Neural progenitor cell (in vitro differentiated cells): ENCODE data around the gene ADRA2C. TPM values are rescaled to one million over a fixed set of nuclear protein-coding genes. Genes with fewer than 3 reads are reported as not detected.

Source experiments
- DNase-seq: peaks from one replicate; pipeline ENCODE4 v3.0.0-alpha.2; 2016; ENCODE audit warnings: low spot score
- H2AFZ ChIP-seq: fragments of 200-600 bp; sonication (generic); replicated peaks from 2 replicates; pipeline ENCODE4 v1.6.1; 2016; ENCODE audit warnings: antibody characterized with exemption
- H3F3A ChIP-seq: fragments of 200-600 bp; sonication (generic); 2 replicates; pipeline ENCODE4 v1.6.1; 2016; ENCODE audit warnings: antibody characterized with exemption, low read depth
- H3K27ac ChIP-seq: fragments of 200-600 bp; sonication (generic); 2 replicates; pipeline ENCODE4 v1.5.1; 2016; ENCODE audit warnings: mild to moderate bottlenecking
- H3K27me3 ChIP-seq: fragments of 200-600 bp; sonication (generic); 2 replicates; pipeline ENCODE4 v1.6.1; 2016; ENCODE audit warnings: mild to moderate bottlenecking, moderate library complexity
- H3K36me3 ChIP-seq: fragments of 200-600 bp; sonication (generic); 2 replicates; pipeline ENCODE4 v1.5.1; 2016
- H3K4me1 ChIP-seq: fragments of 200-600 bp; sonication (generic); 2 replicates; pipeline ENCODE4 v1.6.1; 2016; ENCODE audit warnings: mixed run types
- H3K4me2 ChIP-seq: fragments of 200-600 bp; sonication (generic); 2 replicates; pipeline ENCODE4 v1.6.1; 2016
- H3K4me3 ChIP-seq: fragments of 200-600 bp; sonication (generic); 2 replicates; pipeline ENCODE4 v1.5.1; 2016
- H3K79me2 ChIP-seq: fragments of 200-600 bp; sonication (generic); 2 replicates; pipeline ENCODE4 v1.6.1; 2016; ENCODE audit warnings: low read depth
- H3K9ac ChIP-seq: fragments of 200-600 bp; sonication (generic); 2 replicates; pipeline ENCODE4 v1.6.1; 2016
- H3K9me3 ChIP-seq: fragments of 200-600 bp; sonication (generic); 2 replicates; pipeline ENCODE4 v1.5.1; 2016; ENCODE audit warnings: low read depth
- H4K20me1 ChIP-seq: fragments of 200-600 bp; sonication (generic); 2 replicates; pipeline ENCODE4 v1.6.1; 2016; ENCODE audit warnings: low read depth
- H3K27ac Mint-ChIP-seq: 3 replicates; pipeline ENCODE4 v1.8.0; 2021; ENCODE audit warnings: mixed read lengths
- H3K27me3 Mint-ChIP-seq: 2 replicates; pipeline ENCODE4 v1.8.0; 2022; ENCODE audit warnings: low read depth, mild to moderate bottlenecking, inconsistent platforms, moderate library complexity, mixed read lengths; ENCODE audit not compliant: insufficient read depth
- H3K36me3 Mint-ChIP-seq: 3 replicates; pipeline ENCODE4 v1.8.0; 2021; ENCODE audit warnings: mixed read lengths
- H3K4me1 Mint-ChIP-seq: 3 replicates; pipeline ENCODE4 v1.8.0; 2021; ENCODE audit warnings: mixed read lengths
- H3K4me3 Mint-ChIP-seq: 3 replicates; pipeline ENCODE4 v1.8.0; 2021; ENCODE audit warnings: mild to moderate bottlenecking, moderate library complexity, mixed read lengths
- H3K9me3 Mint-ChIP-seq: 3 replicates; pipeline ENCODE4 v1.8.0; 2020; ENCODE audit warnings: mixed read lengths
- CTCF ChIP-seq: fragments of 200-600 bp; sonication (generic); IDR thresholded peaks from 2 replicates; pipeline ENCODE4 v1.5.1; 2017; ENCODE audit warnings: antibody characterized with exemption, mild to moderate bottlenecking
- EZH2 ChIP-seq: fragments of 200-600 bp; sonication (generic); IDR thresholded peaks from 2 replicates; pipeline ENCODE4 v1.6.1; 2017; ENCODE audit warnings: antibody characterized with exemption, mild to moderate bottlenecking, moderate library complexity
- EZH2phosphoT487 ChIP-seq: fragments of 200-600 bp; sonication (generic); IDR thresholded peaks from 2 replicates; pipeline ENCODE4 v1.6.1; 2017; ENCODE audit warnings: antibody characterized with exemption
- total RNA-seq: library from RNA; depleted of rRNA; stranded (reverse); fragments of >200 nt; gene quantifications from 2 replicates; pipeline ENCODE4 v1.2.3, GENCODE V29; 2015; ENCODE audit warnings: low replicate concordance

The ADRA2C gene
- total RNA-seq, 1 donor from 2014 or later, result 2.5 TPM

- Histone ChIP-seq H3K36me3 (no peaks in the 10 kb centered on the region), H3K27ac (no peak overlapping the region), H3K27me3 (no peaks in the 10 kb centered on the region), H2AFZ (no peak overlapping the region), H3K9ac (no peak overlapping the region), H3F3A (no peaks in the 10 kb centered on the region), H3K4me2 (no peak overlapping the region), H3K4me1 (no peaks in the 10 kb centered on the region), H3K79me2 (no peaks in the 10 kb centered on the region), H4K20me1 (peaks cover 9% of the 10 kb centered on the region), H3K9me3 (peaks cover 5% of the 10 kb centered on the region), H3K4me3 (no peak overlapping the region)
- H3K36me3 Mint-ChIP-seq, result no peaks in the 10 kb centered on the region
- no peak overlapping the region for H3K4me3 Mint-ChIP-seq
- H3K9me3 Mint-ChIP-seq, result peaks cover 2% of the 10 kb centered on the region
- no peak overlapping the region for H3K27ac Mint-ChIP-seq
- peaks cover 10% of the 10 kb centered on the region for H3K4me1 Mint-ChIP-seq
- H3K27me3 Mint-ChIP-seq, result peaks cover 36% of the 10 kb centered on the region
- no peak for TF ChIP-seq EZH2
- TF ChIP-seq EZH2phosphoT487, result no peak
- no peak for TF ChIP-seq CTCF
- DNase-seq, result no peak
These were observed 23.4 kb downstream of the ADRA2C start for GRCh38 chr4:3789587-3789986.

DNA sequence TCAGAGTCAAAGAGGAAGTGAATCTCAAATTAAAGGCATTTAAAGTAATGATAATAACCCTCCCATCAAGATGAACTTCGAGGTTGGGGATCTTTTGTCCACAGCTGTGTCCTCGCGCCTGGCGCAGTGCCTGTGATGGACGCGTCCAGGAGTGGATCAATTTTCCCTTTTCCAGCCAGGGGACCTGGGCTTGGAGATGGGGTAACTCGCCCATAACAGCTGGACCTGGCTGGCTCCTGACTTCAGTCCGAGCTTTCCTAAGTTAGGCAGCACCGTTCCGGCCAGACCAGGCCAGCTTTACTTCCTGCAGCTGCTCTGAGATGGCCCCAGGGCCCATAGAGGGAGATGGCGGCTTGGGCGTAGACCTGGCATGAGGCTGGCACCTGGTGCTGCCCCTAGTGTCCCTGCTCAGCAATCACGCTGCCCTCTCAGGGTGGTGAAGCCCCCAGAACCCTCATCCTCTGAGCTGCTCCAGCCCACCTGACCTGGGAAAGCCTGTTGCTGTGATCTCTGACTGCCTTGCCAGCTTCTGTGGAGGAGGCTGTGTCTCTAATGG, 23.9 kb downstream of the ADRA2C start:
- Mint-ChIP-seq H3K9me3 (peaks cover 6% of the 10 kb centered on the region), H3K4me3 (no peak overlapping the region)

DNA sequence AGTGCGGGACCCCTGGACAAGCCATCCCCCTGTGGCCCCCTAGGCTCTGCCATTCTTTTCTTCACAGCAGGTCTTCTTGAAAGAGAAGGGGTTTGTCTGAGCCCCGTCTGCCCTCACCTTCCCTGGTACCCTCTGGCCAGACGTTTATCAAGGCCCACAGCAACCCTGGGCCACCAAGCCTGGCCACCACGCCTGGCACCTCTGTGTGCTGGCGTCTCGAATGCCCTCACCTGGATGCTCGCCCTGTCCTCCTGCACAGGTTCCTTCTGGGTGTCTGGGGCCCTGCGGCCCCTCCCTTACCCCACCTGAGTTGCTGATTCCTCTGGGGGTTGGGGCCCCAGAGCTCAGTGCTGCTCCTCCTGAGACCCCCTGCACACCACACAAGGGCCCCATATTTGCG, 25.1 kb downstream of the ADRA2C start:
- Histone ChIP-seq H3K27ac (no peak overlapping the region), H3K4me2 (no peak overlapping the region), H4K20me1 (peaks cover 9% of the 10 kb centered on the region), H3K4me1 (no peaks in the 10 kb centered on the region), H3K9ac (no peak overlapping the region), H3K36me3 (no peaks in the 10 kb centered on the region), H3K27me3 (no peaks in the 10 kb centered on the region), H2AFZ (no peak overlapping the region), H3K4me3 (no peak overlapping the region), H3F3A (no peaks in the 10 kb centered on the region), H3K79me2 (no peaks in the 10 kb centered on the region), H3K9me3 (peaks cover 6% of the 10 kb centered on the region)
- no peak for DNase-seq
- Mint-ChIP-seq H3K27ac (no peak overlapping the region), H3K36me3 (no peaks in the 10 kb centered on the region), H3K27me3 (peaks cover 33% of the 10 kb centered on the region), H3K4me1 (peaks cover 10% of the 10 kb centered on the region), H3K9me3 (peaks cover 14% of the 10 kb centered on the region), H3K4me3 (no peak overlapping the region)
- TF ChIP-seq EZH2phosphoT487 (no peak), CTCF (no peak), EZH2 (no peak)

More for the DNA sequence above, 23.9 kb downstream of the ADRA2C start:
- H3K36me3 ChIP-seq, result no peaks in the 10 kb centered on the region
- peaks cover 10% of the 10 kb centered on the region for H3K4me1 Mint-ChIP-seq
- H3K4me1 ChIP-seq, result no peaks in the 10 kb centered on the region
- no peak for DNase-seq
- H3K27ac Mint-ChIP-seq, result no peak overlapping the region
- H3K9me3 ChIP-seq, result peaks cover 6% of the 10 kb centered on the region
- H3K4me3 ChIP-seq, result no peak overlapping the region
- no peaks in the 10 kb centered on the region for H3K36me3 Mint-ChIP-seq
- no peaks in the 10 kb centered on the region for H3F3A ChIP-seq
- TF ChIP-seq EZH2, result no peak
- no peak for TF ChIP-seq CTCF
- TF ChIP-seq EZH2phosphoT487, result no peak
- no peaks in the 10 kb centered on the region for H3K27me3 ChIP-seq
- H3K9ac ChIP-seq, result no peak overlapping the region
- no peak overlapping the region for H3K4me2 ChIP-seq
- peaks cover 9% of the 10 kb centered on the region for H4K20me1 ChIP-seq
- no peaks in the 10 kb centered on the region for H3K79me2 ChIP-seq
- no peak overlapping the region for H2AFZ ChIP-seq
- H3K27me3 Mint-ChIP-seq, result peaks cover 36% of the 10 kb centered on the region
- H3K27ac ChIP-seq, result no peak overlapping the region
